Measurements from ENCODE around the gene PCDHB4.
"Not testable (repeated sequence)": the region's sequence is repeated elsewhere in the genome, so short reads cannot be mapped to it uniquely, and the experiment has no call there.

- not testable (repeated sequence) for TF ChIP-seq POLR2A (IDR thresholded peaks at IDR 0.05; ENCODE audit: low read depth, low read length); CTCF (conservative IDR thresholded peaks at IDR 0.05; ENCODE audit: low read depth, low read length); MAZ (IDR thresholded peaks at IDR 0.05; ENCODE audit: borderline replicate concordance, low read depth, low read length); FOS (IDR thresholded peaks at IDR 0.05; ENCODE audit: low read depth, low read length); MAFK (IDR thresholded peaks at IDR 0.05; ENCODE audit: low read depth, low read length); ELK1 (IDR thresholded peaks at IDR 0.05; ENCODE audit: borderline replicate concordance, low read depth, low read length); RAD21 (IDR thresholded peaks at IDR 0.05; ENCODE audit: low read length); USF2 (IDR thresholded peaks at IDR 0.05; ENCODE audit: low read depth, low read length); BHLHE40 (IDR thresholded peaks at IDR 0.05; ENCODE audit: low read depth, low read length)
Measured at GRCh38 chr5:141096181-141096580, 25.4 kb upstream of the PCDHB4 start.
